PC-3 (cell line): ENCODE measurements around the gene MAPK8IP2.

Experiments used
- EZH2 ChIP-seq: fragments of 300-600 bp; sonication (generic); IDR thresholded peaks from one replicate; pipeline ENCODE4 v1.6.1; 2017; ENCODE audit warnings: antibody characterized with exemption, mild to moderate bottlenecking, low read length; ENCODE audit not compliant: unreplicated experiment
- EZH2phosphoT487 ChIP-seq: fragments of 300-600 bp; sonication (generic); IDR thresholded peaks from 2 replicates; pipeline ENCODE4 v1.6.1; 2018; ENCODE audit warnings: mild to moderate bottlenecking, antibody characterized with exemption, low read length, borderline replicate concordance
- TF ChIP-seq, protein P1 (sequence below): fragments of 300-600 bp; sonication (generic); conservative IDR thresholded peaks from 2 replicates; pipeline ENCODE4 v1.5.1; 2017; ENCODE audit warnings: antibody characterized with exemption, low read depth, mild to moderate bottlenecking, low read length

DNA sequence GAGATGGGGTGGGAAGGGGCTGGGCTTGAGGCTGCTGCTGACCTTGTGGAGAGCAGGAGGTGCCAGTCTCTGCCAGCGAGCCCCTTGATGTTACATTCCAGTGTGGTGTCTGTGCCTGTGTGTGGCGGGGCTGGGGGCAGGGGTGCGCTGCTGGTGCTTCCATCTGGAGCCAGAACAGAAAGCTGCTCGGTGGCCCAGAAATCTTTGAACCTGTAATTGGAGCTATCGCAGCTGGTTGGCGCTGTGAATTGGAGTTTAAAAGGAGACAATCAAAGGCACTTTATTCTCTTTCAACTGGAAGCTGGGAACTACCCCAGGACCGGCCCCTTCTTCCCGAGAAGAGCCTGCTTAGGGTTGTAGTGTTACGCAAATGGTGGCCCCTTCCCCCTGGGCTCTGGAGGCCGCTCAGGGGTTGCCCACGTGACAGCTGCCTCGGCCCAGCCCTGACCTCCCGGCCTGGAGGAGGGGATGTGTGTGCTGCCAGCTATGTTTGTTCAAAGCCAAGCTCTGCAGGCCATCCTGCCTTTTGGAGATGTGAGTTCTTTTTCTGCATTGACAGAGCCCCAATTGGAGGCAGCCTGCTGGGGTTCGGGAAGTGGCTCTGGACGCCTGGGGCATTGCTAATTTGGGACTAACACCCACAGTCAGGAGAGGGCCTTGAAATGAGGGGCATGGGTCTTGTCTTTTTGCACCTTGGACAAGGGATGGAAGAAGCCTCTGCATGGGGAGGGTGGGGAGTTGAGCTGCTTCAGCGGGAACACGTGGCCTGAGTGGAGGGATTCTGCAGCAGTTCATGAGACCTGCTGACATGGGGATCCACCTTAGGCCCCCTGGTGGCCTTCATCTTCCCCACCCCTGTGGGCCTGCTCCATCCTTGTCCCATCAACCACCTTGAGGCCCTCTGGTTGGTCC, 41.4 kb downstream of the MAPK8IP2 start:
- no peak for TF ChIP-seq EZH2
- TF ChIP-seq, protein P1, sequence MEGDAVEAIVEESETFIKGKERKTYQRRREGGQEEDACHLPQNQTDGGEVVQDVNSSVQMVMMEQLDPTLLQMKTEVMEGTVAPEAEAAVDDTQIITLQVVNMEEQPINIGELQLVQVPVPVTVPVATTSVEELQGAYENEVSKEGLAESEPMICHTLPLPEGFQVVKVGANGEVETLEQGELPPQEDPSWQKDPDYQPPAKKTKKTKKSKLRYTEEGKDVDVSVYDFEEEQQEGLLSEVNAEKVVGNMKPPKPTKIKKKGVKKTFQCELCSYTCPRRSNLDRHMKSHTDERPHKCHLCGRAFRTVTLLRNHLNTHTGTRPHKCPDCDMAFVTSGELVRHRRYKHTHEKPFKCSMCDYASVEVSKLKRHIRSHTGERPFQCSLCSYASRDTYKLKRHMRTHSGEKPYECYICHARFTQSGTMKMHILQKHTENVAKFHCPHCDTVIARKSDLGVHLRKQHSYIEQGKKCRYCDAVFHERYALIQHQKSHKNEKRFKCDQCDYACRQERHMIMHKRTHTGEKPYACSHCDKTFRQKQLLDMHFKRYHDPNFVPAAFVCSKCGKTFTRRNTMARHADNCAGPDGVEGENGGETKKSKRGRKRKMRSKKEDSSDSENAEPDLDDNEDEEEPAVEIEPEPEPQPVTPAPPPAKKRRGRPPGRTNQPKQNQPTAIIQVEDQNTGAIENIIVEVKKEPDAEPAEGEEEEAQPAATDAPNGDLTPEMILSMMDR = no peak
- no peak for TF ChIP-seq EZH2phosphoT487
